Right lobe of liver (tissue), 4 donors: ENCODE results near the gene DYNC2I2.

Source experiments
- POLR2A ChIP-seq: fragments of 450-650 bp; IDR thresholded peaks from one replicate; pipeline ENCODE4 v1.6.1; 2017; ENCODE audit warnings: antibody characterized with exemption, mild to moderate bottlenecking
- TF ChIP-seq, protein P1 (sequence below), 4 donors: fragments of 200-600 bp in 3 of 4; fragments of 450-650 bp in 1 of 4; IDR thresholded peaks; one replicate each; pipeline versions ENCODE4 v1.5.1 to v1.8.0; 2016 to 2022; ENCODE audit warnings: antibody characterized with exemption in 4 of 4, mild to moderate bottlenecking in 2 of 4
- donor health status: DM: no; HTN: no; CAD: no.
- donor health status: DM: no; HTN: no; CAD: no.
- donor health status: DM: no; HTN: yes; CAD: no.

DNA sequence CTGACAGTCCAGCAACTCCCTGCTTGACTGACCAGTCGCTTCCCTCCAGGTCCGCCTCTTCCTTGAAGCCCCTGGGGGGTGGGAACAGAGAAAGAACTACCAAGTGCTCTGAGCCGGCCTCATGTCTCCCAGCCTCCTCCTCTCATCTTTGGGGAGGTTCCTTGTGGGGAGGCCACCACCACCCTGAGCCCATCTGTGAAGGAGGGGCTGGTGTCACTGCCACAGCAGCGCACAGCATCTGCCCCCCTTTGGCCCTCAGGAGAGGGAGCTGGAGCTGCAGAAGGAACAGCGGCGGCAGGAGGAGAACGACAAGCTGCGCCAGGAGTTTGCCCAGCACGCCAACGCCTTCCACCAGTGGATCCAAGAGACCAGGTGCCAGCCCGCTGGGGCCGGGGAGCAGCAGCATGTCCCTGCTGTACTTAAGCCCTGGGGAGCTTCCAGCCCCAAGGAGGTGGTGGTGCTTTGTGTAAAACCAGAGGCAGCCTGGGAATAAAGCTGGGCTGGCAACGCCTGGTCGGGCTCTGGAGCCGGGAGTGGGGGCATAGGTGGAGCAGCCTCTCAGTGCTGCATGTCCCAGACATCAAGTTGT lies 29.4 kb downstream of the DYNC2I2 start:
- TF ChIP-seq POLR2A = no peak
- TF ChIP-seq, protein P1, sequence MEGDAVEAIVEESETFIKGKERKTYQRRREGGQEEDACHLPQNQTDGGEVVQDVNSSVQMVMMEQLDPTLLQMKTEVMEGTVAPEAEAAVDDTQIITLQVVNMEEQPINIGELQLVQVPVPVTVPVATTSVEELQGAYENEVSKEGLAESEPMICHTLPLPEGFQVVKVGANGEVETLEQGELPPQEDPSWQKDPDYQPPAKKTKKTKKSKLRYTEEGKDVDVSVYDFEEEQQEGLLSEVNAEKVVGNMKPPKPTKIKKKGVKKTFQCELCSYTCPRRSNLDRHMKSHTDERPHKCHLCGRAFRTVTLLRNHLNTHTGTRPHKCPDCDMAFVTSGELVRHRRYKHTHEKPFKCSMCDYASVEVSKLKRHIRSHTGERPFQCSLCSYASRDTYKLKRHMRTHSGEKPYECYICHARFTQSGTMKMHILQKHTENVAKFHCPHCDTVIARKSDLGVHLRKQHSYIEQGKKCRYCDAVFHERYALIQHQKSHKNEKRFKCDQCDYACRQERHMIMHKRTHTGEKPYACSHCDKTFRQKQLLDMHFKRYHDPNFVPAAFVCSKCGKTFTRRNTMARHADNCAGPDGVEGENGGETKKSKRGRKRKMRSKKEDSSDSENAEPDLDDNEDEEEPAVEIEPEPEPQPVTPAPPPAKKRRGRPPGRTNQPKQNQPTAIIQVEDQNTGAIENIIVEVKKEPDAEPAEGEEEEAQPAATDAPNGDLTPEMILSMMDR (IDR thresholded peaks at IDR 0.05) = no peak
